HepG2 (cell line): ENCODE measurements around the gene KIF2C. TPM values are rescaled to one million over a fixed set of nuclear protein-coding genes. Genes with fewer than 3 reads are reported as not detected.

Source experiments
- ASH2L ChIP-seq: fragments of 300-600, 200-600 bp; sonication (generic); IDR thresholded peaks from 2 replicates; pipeline ENCODE4 v1.7.0; 2017; ENCODE audit warnings: low read depth, mild to moderate bottlenecking, moderate library complexity, mixed read lengths, low read length; ENCODE audit not compliant: insufficient read length
- CEBPB ChIP-seq: IDR thresholded peaks from 2 replicates; pipeline ENCODE4 v1.6.1; 2011; ENCODE audit warnings: low read depth, low read length, improper control_type of control experiment, borderline replicate concordance
- FOXK2 ChIP-seq: fragments of 450-650 bp; IDR thresholded peaks from 2 replicates; pipeline ENCODE4 v1.6.1; 2016
- FOXP1 ChIP-seq, 2 experiments: fragments of 450-650 bp in 1 of 2; IDR thresholded peaks; 2 replicates each; pipeline ENCODE4 v1.6.1; 2017 to 2018; ENCODE audit warnings: antibody characterized with exemption in 1 of 2
- GPBP1L1 ChIP-seq: sonication (generic); formaldehyde crosslinking; IDR thresholded peaks from 2 replicates; pipeline ENCODE4 v1.5.0; 2020; ENCODE audit warnings: mild to moderate bottlenecking, missing genetic modification reagents
- HMG20B ChIP-seq: conservative IDR thresholded peaks from 2 replicates; pipeline ENCODE4 v1.6.1; 2016; ENCODE audit warnings: missing genetic modification reagents, missing compliant biosample characterization
- KLF12 ChIP-seq: sonication (generic); formaldehyde crosslinking; IDR thresholded peaks from 2 replicates; pipeline ENCODE4 v1.4.0; 2020; ENCODE audit warnings: missing genetic modification reagents, borderline replicate concordance
- PREB ChIP-seq: sonication (generic); formaldehyde crosslinking; IDR thresholded peaks from 2 replicates; pipeline ENCODE4 v1.4.0; 2020; ENCODE audit warnings: missing genetic modification reagents
- PRPF4 ChIP-seq: fragments of 200-400 bp; formaldehyde crosslinking; IDR thresholded peaks from 2 replicates; pipeline ENCODE4 v1.6.1; 2016; ENCODE audit warnings: low read length, low read depth; ENCODE audit not compliant: poor library complexity, severe bottlenecking
- SALL1 ChIP-seq: sonication (generic); formaldehyde crosslinking; IDR thresholded peaks from 2 replicates; pipeline ENCODE4 v1.8.0; 2022; ENCODE audit warnings: mild to moderate bottlenecking, missing genetic modification reagents
- TEAD2 ChIP-seq: sonication (generic); formaldehyde crosslinking; IDR thresholded peaks from 2 replicates; pipeline ENCODE4 v1.9.0; 2021; ENCODE audit warnings: missing genetic modification reagents
- THAP11 ChIP-seq: IDR thresholded peaks from 2 replicates; pipeline ENCODE4 v1.6.1; 2016; ENCODE audit warnings: missing biosample characterization, missing genetic modification reagents
- ZBTB46 ChIP-seq: sonication (generic); formaldehyde crosslinking; IDR thresholded peaks from 2 replicates; pipeline ENCODE4 v1.4.0; 2020; ENCODE audit warnings: mild to moderate bottlenecking, missing genetic modification reagents, borderline replicate concordance
- ZC3H4 ChIP-seq: sonication (generic); formaldehyde crosslinking; IDR thresholded peaks from 2 replicates; pipeline ENCODE4 v1.4.0; 2020; ENCODE audit warnings: missing genetic modification reagents, borderline replicate concordance
- ZFP36 ChIP-seq: fragments of 150-350 bp; IDR thresholded peaks from 2 replicates; pipeline ENCODE4 v1.6.1; 2018; ENCODE audit warnings: borderline replicate concordance, low read length, low read depth; ENCODE audit not compliant: partially characterized antibody
- ZNF33A ChIP-seq: sonication (generic); formaldehyde crosslinking; IDR thresholded peaks from 2 replicates; pipeline ENCODE4 v1.5.1; 2020; ENCODE audit warnings: missing genetic modification reagents, mild to moderate bottlenecking, moderate library complexity, borderline replicate concordance
- ZNF414 ChIP-seq: sonication (generic); formaldehyde crosslinking; IDR thresholded peaks from 2 replicates; pipeline ENCODE4 v1.5.0; 2020; ENCODE audit warnings: missing genetic modification reagents
- ZNF780A ChIP-seq: sonication (generic); formaldehyde crosslinking; IDR thresholded peaks from 2 replicates; pipeline ENCODE4 v1.8.0; 2022; ENCODE audit warnings: mild to moderate bottlenecking, missing genetic modification reagents, moderate library complexity
- ZNF850 ChIP-seq: sonication (generic); formaldehyde crosslinking; conservative IDR thresholded peaks from 2 replicates; pipeline ENCODE4 v1.9.0; 2021; ENCODE audit warnings: mild to moderate bottlenecking, missing genetic modification reagents
- polyA plus RNA-seq, 8 experiments: library from polyadenylated mRNA; depleted of rRNA in 3 of 8; stranded (reverse) in 7 of 8; unstranded in 1 of 8; fragments of >200 nt; fragmentation: Illumina TruSeq in 4 of 8; extraction: Trizol in 4 of 8; gene quantifications; 2 replicates each; pipeline versions ENCODE4 v1.2.1 to v1.2.3, GENCODE V29; 2011 to 2016; ENCODE audit warnings: low read depth in 4 of 8, missing spikeins in 1 of 8, mixed read lengths in 1 of 8; ENCODE audit not compliant: insufficient read depth in 1 of 8
- total RNA-seq, 5 experiments: library from RNA; depleted of rRNA; stranded (reverse); fragments of >200 nt; fragmentation: Illumina TruSeq; extraction: Trizol; gene quantifications; 2 replicates each; pipeline ENCODE4 v1.2.3, GENCODE V29; 2016; ENCODE audit warnings: low read depth in 1 of 5
- TF ChIP-seq, protein P1 (sequence below): sonication (generic); formaldehyde crosslinking; conservative IDR thresholded peaks from 2 replicates; pipeline ENCODE4 v1.4.0; 2020; ENCODE audit warnings: missing genetic modification reagents
- TF ChIP-seq, protein P2 (sequence below): IDR thresholded peaks from 2 replicates; pipeline ENCODE4 v1.6.1; 2012; ENCODE audit warnings: low read depth, low read length, improper control_type of control experiment

KIF2C gene
- total and polyA plus RNA-seq, 2 of the 13 experiments (the other 11 are each of a cell fraction or from before 2014, with no cell fraction given): 29.7 to 53.7 TPM

- TF ChIP-seq, protein P1, sequence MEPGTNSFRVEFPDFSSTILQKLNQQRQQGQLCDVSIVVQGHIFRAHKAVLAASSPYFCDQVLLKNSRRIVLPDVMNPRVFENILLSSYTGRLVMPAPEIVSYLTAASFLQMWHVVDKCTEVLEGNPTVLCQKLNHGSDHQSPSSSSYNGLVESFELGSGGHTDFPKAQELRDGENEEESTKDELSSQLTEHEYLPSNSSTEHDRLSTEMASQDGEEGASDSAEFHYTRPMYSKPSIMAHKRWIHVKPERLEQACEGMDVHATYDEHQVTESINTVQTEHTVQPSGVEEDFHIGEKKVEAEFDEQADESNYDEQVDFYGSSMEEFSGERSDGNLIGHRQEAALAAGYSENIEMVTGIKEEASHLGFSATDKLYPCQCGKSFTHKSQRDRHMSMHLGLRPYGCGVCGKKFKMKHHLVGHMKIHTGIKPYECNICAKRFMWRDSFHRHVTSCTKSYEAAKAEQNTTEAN (CRISPR knock-in tag): no peak
- peak; percentile 88 for TF ChIP-seq KLF12 (CRISPR knock-in tag)
- TF ChIP-seq FOXP1 (IDR thresholded peaks at IDR 0.05): no peak
- TF ChIP-seq FOXP1 (CRISPR knock-in tag; IDR thresholded peaks at IDR 0.05): 0 out of 2 replicates have a peak, but pooled peaks have one; percentile 4
- TF ChIP-seq FOXK2: no peak; the same call in 1 of the 2 replicates
- TF ChIP-seq SALL1: peak; percentile 74
- no peak for TF ChIP-seq ZC3H4 (CRISPR knock-in tag)
- TF ChIP-seq CEBPB: no peak
- TF ChIP-seq GPBP1L1 (CRISPR knock-in tag): no peak
- no peak for TF ChIP-seq ZNF33A (CRISPR knock-in tag)
- TF ChIP-seq ZFP36: no peak
- TF ChIP-seq, protein P2, sequence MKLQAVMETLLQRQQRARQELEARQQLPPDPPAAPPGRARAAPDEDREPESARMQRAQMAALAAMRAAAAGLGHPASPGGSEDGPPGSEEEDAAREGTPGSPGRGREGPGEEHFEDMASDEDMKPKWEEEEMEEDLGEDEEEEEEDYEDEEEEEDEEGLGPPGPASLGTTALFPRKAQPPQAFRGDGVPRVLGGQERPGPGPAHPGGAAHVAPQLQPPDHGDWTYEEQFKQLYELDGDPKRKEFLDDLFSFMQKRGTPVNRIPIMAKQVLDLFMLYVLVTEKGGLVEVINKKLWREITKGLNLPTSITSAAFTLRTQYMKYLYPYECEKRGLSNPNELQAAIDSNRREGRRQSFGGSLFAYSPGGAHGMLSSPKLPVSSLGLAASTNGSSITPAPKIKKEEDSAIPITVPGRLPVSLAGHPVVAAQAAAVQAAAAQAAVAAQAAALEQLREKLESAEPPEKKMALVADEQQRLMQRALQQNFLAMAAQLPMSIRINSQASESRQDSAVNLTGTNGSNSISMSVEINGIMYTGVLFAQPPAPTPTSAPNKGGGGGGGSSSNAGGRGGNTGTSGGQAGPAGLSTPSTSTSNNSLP: no peak
- no peak for TF ChIP-seq ZNF850 (CRISPR knock-in tag)
- TF ChIP-seq ZNF780A: peak; percentile 88; the same call in 1 of the 2 replicates
- no peak for TF ChIP-seq PRPF4
- no peak for TF ChIP-seq TEAD2 (CRISPR knock-in tag)
- TF ChIP-seq THAP11 (CRISPR knock-in tag): peak; percentile 85
- no peak for TF ChIP-seq ZBTB46 (CRISPR knock-in tag)
- TF ChIP-seq PREB (CRISPR knock-in tag): no peak
- no peak for TF ChIP-seq HMG20B (CRISPR knock-in tag)
- no peak for TF ChIP-seq ASH2L
- no peak for TF ChIP-seq ZNF414
Measured at GRCh38 chr1:44739307-44740178, at the start of gene KIF2C (continued).
